Renal cortical epithelial cell (primary cell): ENCODE results near the gene HIGD1B. TPM values are rescaled to one million over a fixed set of nuclear protein-coding genes. Genes with fewer than 3 reads are reported as not detected.

Experiments used
- DNase-seq: peaks from one replicate; pipeline ENCODE4 v3.0.0-alpha.2; 2011; ENCODE audit warnings: low read depth
- total RNA-seq: library from RNA; depleted of rRNA; stranded (reverse); fragments of >200 nt; gene quantifications from 2 replicates; pipeline ENCODE4 v1.2.3, GENCODE V29; 2014

Gene HIGD1B
- total RNA-seq, 1 donor from 2014 or later, result not detected

- peak; percentile 28 for DNase-seq
Measured at GRCh38 chr17:44878627-44879221, 31.0 kb downstream of the HIGD1B start.

DNA sequence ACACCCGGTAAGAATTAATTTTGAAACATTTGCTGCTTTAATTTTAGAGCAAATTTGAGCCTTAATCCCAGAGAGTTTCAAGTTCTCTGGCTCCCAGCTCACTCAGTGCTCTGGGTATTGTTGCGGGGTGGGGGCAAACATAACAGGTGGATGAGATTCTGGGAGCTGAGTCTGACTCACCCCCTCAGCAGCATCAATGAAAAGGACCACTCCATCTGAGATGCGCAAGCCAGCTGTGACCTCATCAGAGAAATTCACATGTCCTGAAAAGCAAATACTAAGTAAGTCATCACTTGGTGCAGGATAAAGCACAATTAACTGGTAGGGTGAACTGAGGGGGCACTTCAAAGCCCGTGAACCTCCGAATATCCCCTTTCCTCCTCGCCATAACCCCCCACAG, 31.7 kb downstream of the HIGD1B start:
- no peak for DNase-seq

GRCh38 chr17:44880062-44880461, 32.4 kb downstream of the HIGD1B start:
- DNase-seq, result no peak

DNA sequence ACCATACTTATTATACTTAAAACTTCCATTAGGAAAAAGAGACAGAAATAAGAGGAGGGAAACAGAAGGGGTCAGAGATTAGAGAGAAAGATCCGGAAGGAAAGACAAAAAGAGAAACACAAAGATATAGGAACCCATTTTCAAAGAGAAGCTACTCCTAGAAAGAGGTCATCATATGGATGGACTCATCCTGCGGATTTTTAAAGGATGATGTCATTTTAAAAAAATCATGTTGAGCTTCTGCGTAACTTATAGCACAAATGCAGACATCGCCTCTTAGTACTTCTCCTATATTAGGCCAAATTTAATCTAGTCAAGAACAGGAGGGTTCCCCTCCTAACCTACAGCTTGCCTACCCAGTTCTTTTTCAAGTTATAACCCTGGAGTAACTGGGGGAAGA, 33.5 kb downstream of the HIGD1B start:
- DNase-seq, result no peak

GRCh38 chr17:44884941-44885340, 37.3 kb downstream of the HIGD1B start:
- DNase-seq, result no peak

GRCh38 chr17:44887016-44887415, 39.3 kb downstream of the HIGD1B start:
- DNase-seq, result no peak

GRCh38 chr17:44887971-44888954, 40.6 kb downstream of the HIGD1B start:
- no peak for DNase-seq

GRCh38 chr17:44889003-44889402, 41.3 kb downstream of the HIGD1B start:
- no peak for DNase-seq

- DNase-seq, result no peak
Measured at GRCh38 chr17:44892250-44892649, 44.6 kb downstream of the HIGD1B start.

GRCh38 chr17:44894642-44895041, 47.0 kb downstream of the HIGD1B start:
- no peak for DNase-seq

DNA sequence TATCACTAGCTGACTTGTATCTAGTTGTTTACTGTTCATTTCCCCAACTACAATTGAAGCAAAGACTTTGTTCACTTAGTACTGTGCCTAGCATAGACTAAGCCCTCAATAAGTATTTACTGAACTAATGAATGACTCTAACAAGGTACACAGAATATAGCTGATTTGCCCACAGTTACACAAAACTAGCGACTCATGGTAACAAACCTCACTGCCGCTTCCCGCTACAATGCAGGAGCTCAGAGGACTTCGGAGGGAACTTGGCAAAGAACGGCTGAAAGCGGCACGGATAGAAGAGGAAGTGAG, 51.0 kb downstream of the HIGD1B start:
- DNase-seq, result no peak

DNA sequence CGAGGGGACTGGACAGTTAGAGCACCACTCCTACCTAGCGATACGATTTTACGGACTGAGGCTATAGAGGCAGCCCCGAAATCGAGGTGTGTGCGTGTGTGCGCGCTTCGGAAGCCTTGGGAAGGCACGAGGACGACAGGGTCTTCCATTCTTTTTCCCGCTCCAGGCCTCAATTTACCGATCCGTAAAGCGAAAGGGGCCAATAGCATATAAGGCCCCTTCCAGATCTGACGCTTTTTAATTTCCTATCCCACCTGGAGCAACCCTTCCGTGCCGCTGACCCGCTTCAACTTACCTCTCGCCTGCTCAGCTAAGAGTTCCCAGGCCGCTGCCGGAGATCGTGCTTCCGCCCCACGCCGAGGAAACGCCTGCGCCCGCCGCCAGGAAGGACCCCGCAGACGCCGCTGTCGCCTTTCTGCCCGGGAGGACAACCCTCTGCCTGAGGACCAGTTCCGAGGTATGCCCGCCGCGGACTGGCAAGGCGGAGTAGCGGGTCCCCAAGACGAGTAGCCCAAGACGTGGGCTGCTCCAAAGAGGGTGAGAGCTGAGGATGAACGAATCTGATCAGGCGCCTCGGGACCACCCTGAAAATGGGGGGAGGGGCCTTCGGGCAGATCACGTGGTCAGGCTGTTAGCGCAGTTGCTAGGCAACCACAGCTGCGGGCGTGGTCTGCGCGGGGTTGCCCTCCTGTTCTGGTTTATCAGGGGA, 51.5 kb downstream of the HIGD1B start, which contains the start of gene EFTUD2:
Gene EFTUD2 (minus strand): TSS at position 372 of the 709 bp plus-strand sequence. CDS start 4,924 bp downstream, outside the sequence.
- DNase-seq, result peak; percentile 70

Other genes starting within 250 kb of the HIGD1B start
- gene MEIOC, start 191.4 kb upstream of the HIGD1B start, total RNA-seq, result 1.0 and 1.5 TPM in 2 replicates
- gene CCDC43, start 158.1 kb upstream of the HIGD1B start, total RNA-seq, result 31.8 and 51.2 TPM in 2 replicates
- gene DBF4B, start 139.2 kb upstream of the HIGD1B start, total RNA-seq, result 3.9 and 6.3 TPM in 2 replicates
- under 0.01 and 0.20 TPM in 2 replicates for gene ADAM11, start 88.9 kb upstream of the HIGD1B start, total RNA-seq
- gene GJC1, start 17.6 kb upstream of the HIGD1B start, total RNA-seq, result 43.2 and 79.9 TPM in 2 replicates
- 108 and 276 TPM in 2 replicates for gene EFTUD2, start 51.6 kb downstream of the HIGD1B start, total RNA-seq
- 1.2 and 8.2 TPM in 2 replicates for gene GFAP, start 67.6 kb downstream of the HIGD1B start, total RNA-seq
- 0.15 and 0.87 TPM in 2 replicates for gene KIF18B, start 99.9 kb downstream of the HIGD1B start, total RNA-seq
- gene C1QL1, start 120.4 kb downstream of the HIGD1B start, total RNA-seq, result 0.35 and 0.45 TPM in 2 replicates
- 22.4 and 50.2 TPM in 2 replicates for gene DCAKD, start 203.7 kb downstream of the HIGD1B start, total RNA-seq
- 82.5 and 102 TPM in 2 replicates for gene NMT1, start 213.4 kb downstream of the HIGD1B start, total RNA-seq